Osteoblast (primary cell): Measurements from ENCODE around the gene SLC36A1. TPM values are rescaled to one million over a fixed set of nuclear protein-coding genes. Genes with fewer than 3 reads are reported as not detected.

ENCODE experiments used
- DNase-seq: peaks from one replicate; pipeline ENCODE4 v3.0.0; 2011; ENCODE audit warnings: low spot score, mixed read lengths; ENCODE audit not compliant: insufficient read length; ENCODE audit errors: missing footprints
- H2AFZ ChIP-seq: 2 replicates; pipeline ENCODE4 v1.6.0; 2011; ENCODE audit warnings: mild to moderate bottlenecking, low read length
- H3K27ac ChIP-seq: 2 replicates; pipeline ENCODE4 v1.5.1; 2011; ENCODE audit warnings: mild to moderate bottlenecking, low read depth, low read length, moderate library complexity
- H3K27me3 ChIP-seq: 2 replicates; pipeline ENCODE4 v1.6.0; 2012; ENCODE audit warnings: mild to moderate bottlenecking, control low read depth, inconsistent platforms, low read length, moderate library complexity; ENCODE audit not compliant: insufficient read depth
- H3K36me3 ChIP-seq: 2 replicates; pipeline ENCODE4 v1.5.1; 2011; ENCODE audit warnings: mild to moderate bottlenecking, low read length, control low read depth, moderate library complexity; ENCODE audit not compliant: insufficient read depth
- H3K4me1 ChIP-seq: 2 replicates; pipeline ENCODE4 v1.5.1; 2011; ENCODE audit warnings: mild to moderate bottlenecking, low read length, control low read depth, moderate library complexity; ENCODE audit not compliant: insufficient read depth
- H3K4me2 ChIP-seq: 2 replicates; pipeline ENCODE4 v1.6.0; 2011; ENCODE audit warnings: mild to moderate bottlenecking, low read length; ENCODE audit not compliant: insufficient read depth
- H3K4me3 ChIP-seq: fragments of 200-600 bp; sonication (generic); 3 replicates; pipeline ENCODE4 v1.5.1; 2012; ENCODE audit warnings: mild to moderate bottlenecking, low read length, inconsistent platforms; ENCODE audit not compliant: insufficient read depth
- H3K79me2 ChIP-seq: 2 replicates; pipeline ENCODE4 v1.6.0; 2012; ENCODE audit warnings: mild to moderate bottlenecking, low read length, control low read depth, inconsistent platforms; ENCODE audit not compliant: insufficient read depth
- H3K9me3 ChIP-seq: 2 replicates; pipeline ENCODE4 v1.5.1; 2011; ENCODE audit warnings: low read depth, low read length, control low read depth
- H4K20me1 ChIP-seq: 2 replicates; pipeline ENCODE4 v1.6.0; 2012; ENCODE audit warnings: mild to moderate bottlenecking, low read length, control low read depth; ENCODE audit not compliant: insufficient read depth
- CTCF ChIP-seq: IDR thresholded peaks from 2 replicates; pipeline ENCODE4 v1.5.1; 2011; ENCODE audit warnings: mild to moderate bottlenecking, low read depth, low read length, moderate library complexity; ENCODE audit errors: extremely low read depth
- total RNA-seq: library from RNA; depleted of rRNA; stranded (reverse); fragments of >200 nt; gene quantifications from 2 replicates; pipeline ENCODE4 v1.2.3, GENCODE V29; 2012

Gene SLC36A1
- total RNA-seq, 1 donor, result 19.5 TPM

GRCh38 chr5:151430731-151431130 lies 16.7 kb upstream of the SLC36A1 start:
- DNase-seq, result no peak
- H3K4me3 ChIP-seq, result no peak overlapping the region
- no peaks in the 10 kb centered on the region for H4K20me1 ChIP-seq
- H3K9me3 ChIP-seq, result no peaks in the 10 kb centered on the region
- no peak for TF ChIP-seq CTCF
- H2AFZ ChIP-seq, result no peak overlapping the region
- H3K4me2 ChIP-seq, result no peak overlapping the region
- no peaks in the 10 kb centered on the region for H3K79me2 ChIP-seq
- no peaks in the 10 kb centered on the region for H3K27me3 ChIP-seq
- H3K4me1 ChIP-seq, result no peaks in the 10 kb centered on the region
- H3K27ac ChIP-seq, result no peak overlapping the region
- no peaks in the 10 kb centered on the region for H3K36me3 ChIP-seq

GRCh38 chr5:151431666-151432065 lies 15.7 kb upstream of the SLC36A1 start:
- Histone ChIP-seq H3K4me1 (no peaks in the 10 kb centered on the region), H3K4me2 (no peak overlapping the region), H3K79me2 (no peaks in the 10 kb centered on the region), H3K27me3 (peaks cover 4% of the 10 kb centered on the region), H3K4me3 (no peak overlapping the region), H3K36me3 (no peaks in the 10 kb centered on the region), H4K20me1 (no peaks in the 10 kb centered on the region), H2AFZ (no peak overlapping the region), H3K27ac (no peak overlapping the region), H3K9me3 (no peaks in the 10 kb centered on the region)
- TF ChIP-seq CTCF, result no peak
- no peak for DNase-seq

- Histone ChIP-seq H3K36me3 (no peaks in the 10 kb centered on the region), H3K79me2 (no peaks in the 10 kb centered on the region), H3K27ac (no peak overlapping the region), H3K4me3 (no peak overlapping the region), H2AFZ (no peak overlapping the region), H3K9me3 (no peaks in the 10 kb centered on the region), H3K27me3 (peaks cover 4% of the 10 kb centered on the region), H4K20me1 (no peaks in the 10 kb centered on the region), H3K4me2 (no peak overlapping the region), H3K4me1 (no peaks in the 10 kb centered on the region)
- no peak for DNase-seq
- no peak for TF ChIP-seq CTCF
These were observed 15.2 kb upstream of the SLC36A1 start for GRCh38 chr5:151432210-151432609.

- H3K4me2 ChIP-seq, result no peak overlapping the region
- H3K27me3 ChIP-seq, result peaks cover 4% of the 10 kb centered on the region
- no peak for TF ChIP-seq CTCF
- H3K4me1 ChIP-seq, result no peaks in the 10 kb centered on the region
- no peaks in the 10 kb centered on the region for H3K9me3 ChIP-seq
- H3K79me2 ChIP-seq, result no peaks in the 10 kb centered on the region
- H2AFZ ChIP-seq, result no peak overlapping the region
- H3K4me3 ChIP-seq, result no peak overlapping the region
- no peaks in the 10 kb centered on the region for H3K36me3 ChIP-seq
- no peak overlapping the region for H3K27ac ChIP-seq
- H4K20me1 ChIP-seq, result no peaks in the 10 kb centered on the region
- DNase-seq, result no peak
These were observed 12.7 kb upstream of the SLC36A1 start for GRCh38 chr5:151434570-151435237.
